ENCODE measurements around the gene DNAJC18.

DNA sequence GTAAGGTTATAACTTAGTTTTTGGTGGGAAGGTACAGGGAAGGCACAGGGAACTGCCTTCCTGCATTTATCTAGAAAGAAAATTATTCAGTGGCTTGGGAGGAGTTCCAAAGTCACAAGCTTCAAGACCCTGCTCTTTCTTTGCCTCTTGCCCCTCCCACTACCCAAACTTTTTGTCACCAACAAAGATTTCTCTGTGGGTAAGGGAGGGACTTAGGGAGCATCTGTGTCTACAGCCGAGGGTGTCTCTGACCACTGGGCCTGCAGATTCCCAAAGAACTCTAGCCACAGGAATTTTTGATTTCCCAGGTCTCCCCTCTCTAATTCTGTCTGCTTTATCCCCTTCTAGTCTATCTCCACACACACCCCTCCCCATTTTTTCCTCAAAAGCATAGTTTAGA, 21.1 kb upstream of the DNAJC18 start:
- TF ChIP-seq ZNF214 (tag by site-specific recombination; IDR thresholded peaks at IDR 0.05; ENCODE audit: borderline replicate concordance) (no peak), GLI2 (tag by site-specific recombination; IDR thresholded peaks at IDR 0.05; ENCODE audit: borderline replicate concordance, low read depth) (no peak), ZNF785 (tag by site-specific recombination; IDR thresholded peaks at IDR 0.05) (no peak), ZNF133 (tag by site-specific recombination; IDR thresholded peaks at IDR 0.05) (no peak), ZNF112 (tag by site-specific recombination; IDR thresholded peaks at IDR 0.05) (no peak), KLF9 (tag by site-specific recombination; IDR thresholded peaks at IDR 0.05; ENCODE audit: low read depth) (no peak), ZNF324 (tag by site-specific recombination; IDR thresholded peaks at IDR 0.05) (no peak), ZNF138 (tag by site-specific recombination; IDR thresholded peaks at IDR 0.05; ENCODE audit: borderline replicate concordance) (no peak)
- TF ChIP-seq, protein P1, sequence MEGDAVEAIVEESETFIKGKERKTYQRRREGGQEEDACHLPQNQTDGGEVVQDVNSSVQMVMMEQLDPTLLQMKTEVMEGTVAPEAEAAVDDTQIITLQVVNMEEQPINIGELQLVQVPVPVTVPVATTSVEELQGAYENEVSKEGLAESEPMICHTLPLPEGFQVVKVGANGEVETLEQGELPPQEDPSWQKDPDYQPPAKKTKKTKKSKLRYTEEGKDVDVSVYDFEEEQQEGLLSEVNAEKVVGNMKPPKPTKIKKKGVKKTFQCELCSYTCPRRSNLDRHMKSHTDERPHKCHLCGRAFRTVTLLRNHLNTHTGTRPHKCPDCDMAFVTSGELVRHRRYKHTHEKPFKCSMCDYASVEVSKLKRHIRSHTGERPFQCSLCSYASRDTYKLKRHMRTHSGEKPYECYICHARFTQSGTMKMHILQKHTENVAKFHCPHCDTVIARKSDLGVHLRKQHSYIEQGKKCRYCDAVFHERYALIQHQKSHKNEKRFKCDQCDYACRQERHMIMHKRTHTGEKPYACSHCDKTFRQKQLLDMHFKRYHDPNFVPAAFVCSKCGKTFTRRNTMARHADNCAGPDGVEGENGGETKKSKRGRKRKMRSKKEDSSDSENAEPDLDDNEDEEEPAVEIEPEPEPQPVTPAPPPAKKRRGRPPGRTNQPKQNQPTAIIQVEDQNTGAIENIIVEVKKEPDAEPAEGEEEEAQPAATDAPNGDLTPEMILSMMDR (tag by site-specific recombination; IDR thresholded peaks at IDR 0.05): no peak
- TF ChIP-seq, protein P2, sequence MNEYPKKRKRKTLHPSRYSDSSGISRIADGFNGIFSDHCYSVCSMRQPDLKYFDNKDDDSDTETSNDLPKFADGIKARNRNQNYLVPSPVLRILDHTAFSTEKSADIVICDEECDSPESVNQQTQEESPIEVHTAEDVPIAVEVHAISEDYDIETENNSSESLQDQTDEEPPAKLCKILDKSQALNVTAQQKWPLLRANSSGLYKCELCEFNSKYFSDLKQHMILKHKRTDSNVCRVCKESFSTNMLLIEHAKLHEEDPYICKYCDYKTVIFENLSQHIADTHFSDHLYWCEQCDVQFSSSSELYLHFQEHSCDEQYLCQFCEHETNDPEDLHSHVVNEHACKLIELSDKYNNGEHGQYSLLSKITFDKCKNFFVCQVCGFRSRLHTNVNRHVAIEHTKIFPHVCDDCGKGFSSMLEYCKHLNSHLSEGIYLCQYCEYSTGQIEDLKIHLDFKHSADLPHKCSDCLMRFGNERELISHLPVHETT (tag by site-specific recombination; IDR thresholded peaks at IDR 0.05): no peak
- TF ChIP-seq, protein P3, sequence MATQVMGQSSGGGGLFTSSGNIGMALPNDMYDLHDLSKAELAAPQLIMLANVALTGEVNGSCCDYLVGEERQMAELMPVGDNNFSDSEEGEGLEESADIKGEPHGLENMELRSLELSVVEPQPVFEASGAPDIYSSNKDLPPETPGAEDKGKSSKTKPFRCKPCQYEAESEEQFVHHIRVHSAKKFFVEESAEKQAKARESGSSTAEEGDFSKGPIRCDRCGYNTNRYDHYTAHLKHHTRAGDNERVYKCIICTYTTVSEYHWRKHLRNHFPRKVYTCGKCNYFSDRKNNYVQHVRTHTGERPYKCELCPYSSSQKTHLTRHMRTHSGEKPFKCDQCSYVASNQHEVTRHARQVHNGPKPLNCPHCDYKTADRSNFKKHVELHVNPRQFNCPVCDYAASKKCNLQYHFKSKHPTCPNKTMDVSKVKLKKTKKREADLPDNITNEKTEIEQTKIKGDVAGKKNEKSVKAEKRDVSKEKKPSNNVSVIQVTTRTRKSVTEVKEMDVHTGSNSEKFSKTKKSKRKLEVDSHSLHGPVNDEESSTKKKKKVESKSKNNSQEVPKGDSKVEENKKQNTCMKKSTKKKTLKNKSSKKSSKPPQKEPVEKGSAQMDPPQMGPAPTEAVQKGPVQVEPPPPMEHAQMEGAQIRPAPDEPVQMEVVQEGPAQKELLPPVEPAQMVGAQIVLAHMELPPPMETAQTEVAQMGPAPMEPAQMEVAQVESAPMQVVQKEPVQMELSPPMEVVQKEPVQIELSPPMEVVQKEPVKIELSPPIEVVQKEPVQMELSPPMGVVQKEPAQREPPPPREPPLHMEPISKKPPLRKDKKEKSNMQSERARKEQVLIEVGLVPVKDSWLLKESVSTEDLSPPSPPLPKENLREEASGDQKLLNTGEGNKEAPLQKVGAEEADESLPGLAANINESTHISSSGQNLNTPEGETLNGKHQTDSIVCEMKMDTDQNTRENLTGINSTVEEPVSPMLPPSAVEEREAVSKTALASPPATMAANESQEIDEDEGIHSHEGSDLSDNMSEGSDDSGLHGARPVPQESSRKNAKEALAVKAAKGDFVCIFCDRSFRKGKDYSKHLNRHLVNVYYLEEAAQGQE (tag by site-specific recombination; IDR thresholded peaks at IDR 0.05): no peak

Measured in HEK293 (cell line).